Esophagus (tissue), 2 donors: ENCODE data around the gene RAD18. TPM values are rescaled to one million over a fixed set of nuclear protein-coding genes. Genes with fewer than 3 reads are reported as not detected.

Experiments used
- H3K27ac ChIP-seq, 2 donors: one replicate each; pipeline ENCODE4 v1.5.1; 2013; ENCODE audit warnings: low read depth in 2 of 2, mild to moderate bottlenecking in 2 of 2, inconsistent platforms in 1 of 2, low read length in 1 of 2, moderate library complexity in 1 of 2
- H3K27me3 ChIP-seq, 2 donors: one replicate each; pipeline ENCODE4 v1.6.1; 2013; ENCODE audit warnings: low read length in 2 of 2, control low read depth in 1 of 2, mild to moderate bottlenecking in 1 of 2; ENCODE audit not compliant: insufficient read depth in 2 of 2, control insufficient read depth in 1 of 2
- H3K36me3 ChIP-seq, 2 donors: one replicate each; pipeline ENCODE4 v1.6.1; 2013; ENCODE audit warnings: low read length in 1 of 2; ENCODE audit not compliant: control insufficient read depth in 2 of 2, insufficient read depth in 2 of 2
- H3K4me1 ChIP-seq, 2 donors: one replicate each; pipeline ENCODE4 v1.6.1; 2013; ENCODE audit warnings: low read length in 1 of 2; ENCODE audit not compliant: control insufficient read depth in 2 of 2, insufficient read depth in 2 of 2
- H3K4me3 ChIP-seq, 2 donors: one replicate each; pipeline ENCODE4 v1.5.1; 2013; ENCODE audit warnings: low read length in 2 of 2, mild to moderate bottlenecking in 2 of 2, low read depth in 1 of 2, moderate library complexity in 1 of 2
- H3K9me3 ChIP-seq, 2 donors: one replicate each; pipeline ENCODE4 v1.6.1; 2013; ENCODE audit warnings: mild to moderate bottlenecking in 2 of 2, low read depth in 1 of 2, low read length in 1 of 2, moderate library complexity in 1 of 2; ENCODE audit not compliant: control insufficient read depth in 2 of 2, insufficient read depth in 1 of 2
- WGBS, 2 donors: extraction: QIAGEN DNeasy Blood & Tissue Kit; methylation state at CpG; one replicate each; pipeline ENCODE4 v1.1.7; 2013; 5-methylcytosine and 5-hydroxymethylcytosine counted together
- polyA plus RNA-seq, 2 donors: library from polyadenylated mRNA; stranded (reverse); fragments of 200-250 nt; gene quantifications; one replicate each; pipeline ENCODE4 v1.2.3, GENCODE V29; 2013
- donor health status: healthy with polysubstance abuse.
- donor health status: Bipolar disorder and iron deficiency.

The RAD18 gene
- polyA plus RNA-seq, 2 donors = 2.4 to 2.5 TPM

DNA sequence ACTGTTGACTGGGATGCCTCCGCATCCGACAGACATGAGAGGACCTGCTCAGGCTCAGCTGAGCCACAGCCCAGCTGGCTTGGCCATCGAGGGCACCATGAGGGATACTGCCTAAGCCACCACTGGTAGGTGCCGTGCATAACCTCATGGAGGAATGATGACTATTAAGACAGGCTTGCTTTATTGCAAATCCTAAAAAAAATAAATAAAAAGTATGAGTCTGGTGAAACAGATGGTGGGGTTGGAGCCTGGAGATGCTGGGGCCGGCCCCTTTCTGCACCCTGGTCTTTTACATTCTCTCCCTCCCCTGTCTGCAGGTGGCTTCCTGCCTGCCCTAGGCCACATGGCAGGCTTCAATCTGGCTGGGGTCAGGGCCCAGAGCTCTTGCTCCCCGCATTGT lies 24.0 kb upstream of the RAD18 start:
- Histone ChIP-seq H3K4me3 (no peak overlapping the region), H3K36me3 (peaks cover 0 to 9% of the 10 kb centered on the region in 2 donors), H3K4me1 (no peaks in the 10 kb centered on the region), H3K9me3 (no peaks in the 10 kb centered on the region), H3K27ac (no peak overlapping the region), H3K27me3 (no peaks in the 10 kb centered on the region)
- WGBS, 2 donors = 67 to 79% methylated on average over 6 of the region's 6 CpGs

- Histone ChIP-seq H3K9me3 (no peaks in the 10 kb centered on the region), H3K4me1 (no peaks in the 10 kb centered on the region), H3K27ac (no peak overlapping the region), H3K27me3 (no peaks in the 10 kb centered on the region), H3K36me3 (peaks cover 0 to 9% of the 10 kb centered on the region in 2 donors), H3K4me3 (no peak overlapping the region)
- WGBS, 2 donors = 86 to 88% methylated on average over 6 of the region's 6 CpGs
Measured at GRCh38 chr3:8986741-8987140, 23.5 kb upstream of the RAD18 start.

DNA sequence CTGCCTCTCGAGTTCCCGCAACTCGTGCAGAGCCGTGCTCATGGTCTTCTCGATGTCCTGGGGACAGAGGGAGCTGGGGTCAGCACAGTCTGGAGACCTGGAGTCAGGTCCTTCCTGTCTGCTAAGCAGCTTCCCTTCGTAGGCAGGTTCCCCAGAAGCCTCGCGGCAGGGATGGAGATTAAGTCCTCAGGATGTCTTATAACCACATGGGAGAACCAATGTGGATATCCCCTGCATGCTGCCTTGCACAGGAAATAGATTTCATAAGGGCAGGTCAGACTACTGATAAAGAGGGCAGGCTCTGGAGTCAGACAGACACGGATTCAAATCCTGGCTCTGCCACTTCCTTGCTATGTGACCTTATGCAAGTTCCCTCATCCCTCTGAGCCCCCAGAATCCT lies 22.6 kb upstream of the RAD18 start:
- H3K36me3 ChIP-seq = peaks cover 0 to 7% of the 10 kb centered on the region in 2 donors
- H3K9me3 ChIP-seq = no peaks in the 10 kb centered on the region
- H3K4me1 ChIP-seq = no peaks in the 10 kb centered on the region
- WGBS, 2 donors = 82 to 87% methylated on average over 9 of the region's 9 CpGs
- H3K4me3 ChIP-seq = no peak overlapping the region
- no peaks in the 10 kb centered on the region for H3K27me3 ChIP-seq
- H3K27ac ChIP-seq = no peak overlapping the region

DNA sequence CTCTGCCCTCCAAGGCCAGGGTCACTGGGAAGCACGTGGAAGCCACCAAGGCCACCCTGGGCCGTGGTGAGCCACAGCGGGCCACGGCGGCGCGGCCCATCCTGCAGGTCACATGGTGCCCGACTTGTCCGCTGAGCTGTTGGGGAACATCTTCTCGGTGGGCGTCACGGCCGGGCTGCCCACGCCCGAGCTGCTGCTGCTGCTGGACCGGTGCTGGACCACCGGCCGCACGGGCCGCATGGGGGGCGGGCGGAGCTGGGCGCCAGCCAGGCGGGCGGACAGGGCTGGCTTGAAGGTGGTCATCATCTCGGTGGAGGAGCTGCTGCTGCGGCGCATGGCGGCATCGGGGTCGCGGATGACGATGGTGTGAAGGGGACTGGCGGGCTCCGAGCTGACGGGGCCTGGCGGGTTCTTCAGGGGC lies 22.1 kb upstream of the RAD18 start:
- no peaks in the 10 kb centered on the region for H3K9me3 ChIP-seq
- no peaks in the 10 kb centered on the region for H3K4me1 ChIP-seq
- peaks cover 0 to 6% of the 10 kb centered on the region in 2 donors for H3K36me3 ChIP-seq
- no peak overlapping the region for H3K27ac ChIP-seq
- H3K4me3 ChIP-seq = no peak overlapping the region
- H3K27me3 ChIP-seq = no peaks in the 10 kb centered on the region
- 96 to 97% methylated on average over 22 to 37 of the region's 37 CpGs for WGBS, 2 donors

GRCh38 chr3:8984526-8984925 lies 21.3 kb upstream of the RAD18 start:
- Histone ChIP-seq H3K4me1 (no peaks in the 10 kb centered on the region), H3K9me3 (no peaks in the 10 kb centered on the region), H3K27ac (no peak overlapping the region), H3K27me3 (no peaks in the 10 kb centered on the region), H3K4me3 (no peak overlapping the region), H3K36me3 (peaks cover 0 to 3% of the 10 kb centered on the region in 2 donors)
- 79 to 88% methylated on average over 7 of the region's 7 CpGs for WGBS, 2 donors

DNA sequence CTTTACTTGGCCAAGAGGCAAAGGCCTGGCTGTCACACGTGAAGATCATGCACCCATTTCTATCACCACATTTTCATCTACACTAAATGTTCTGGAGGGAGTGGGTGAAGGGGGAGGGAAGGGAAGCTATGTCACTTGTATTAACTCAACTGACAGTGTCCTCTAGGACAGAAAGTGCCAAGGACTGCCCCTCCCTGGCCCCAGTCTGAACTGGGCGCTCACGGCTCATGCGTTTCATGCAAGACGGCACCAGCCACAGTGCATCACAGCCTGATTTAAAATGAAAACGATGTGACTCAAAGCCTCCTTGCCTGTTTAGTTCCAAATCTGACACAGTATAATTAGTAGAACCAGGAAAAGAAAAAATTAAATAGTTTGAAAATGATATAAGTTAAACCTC lies 20.8 kb upstream of the RAD18 start:
- H3K4me1 ChIP-seq = no peaks in the 10 kb centered on the region
- no peak overlapping the region for H3K4me3 ChIP-seq
- H3K27me3 ChIP-seq = no peaks in the 10 kb centered on the region
- H3K9me3 ChIP-seq = no peaks in the 10 kb centered on the region
- H3K36me3 ChIP-seq = peaks cover 0 to 3% of the 10 kb centered on the region in 2 donors
- no peak overlapping the region for H3K27ac ChIP-seq
- 81 to 84% methylated on average over 6 of the region's 6 CpGs for WGBS, 2 donors

GRCh38 chr3:8983591-8983990 lies 20.3 kb upstream of the RAD18 start:
- H3K4me3 ChIP-seq = no peak overlapping the region
- WGBS, 2 donors = 91% methylated on average over 5 of the region's 5 CpGs
- peaks cover 0 to 3% of the 10 kb centered on the region in 2 donors for H3K36me3 ChIP-seq
- H3K27me3 ChIP-seq = no peaks in the 10 kb centered on the region
- no peak overlapping the region for H3K27ac ChIP-seq
- no peaks in the 10 kb centered on the region for H3K4me1 ChIP-seq
- H3K9me3 ChIP-seq = no peaks in the 10 kb centered on the region

- peaks cover 0 to 3% of the 10 kb centered on the region in 2 donors for H3K36me3 ChIP-seq
- 78 to 82% methylated on average over 1 of the region's 1 CpG for WGBS, 2 donors
- no peaks in the 10 kb centered on the region for H3K27me3 ChIP-seq
- H3K27ac ChIP-seq = no peak overlapping the region
- H3K4me3 ChIP-seq = no peak overlapping the region
- no peaks in the 10 kb centered on the region for H3K9me3 ChIP-seq
- no peaks in the 10 kb centered on the region for H3K4me1 ChIP-seq
Measured at GRCh38 chr3:8983026-8983425, 19.8 kb upstream of the RAD18 start.

DNA sequence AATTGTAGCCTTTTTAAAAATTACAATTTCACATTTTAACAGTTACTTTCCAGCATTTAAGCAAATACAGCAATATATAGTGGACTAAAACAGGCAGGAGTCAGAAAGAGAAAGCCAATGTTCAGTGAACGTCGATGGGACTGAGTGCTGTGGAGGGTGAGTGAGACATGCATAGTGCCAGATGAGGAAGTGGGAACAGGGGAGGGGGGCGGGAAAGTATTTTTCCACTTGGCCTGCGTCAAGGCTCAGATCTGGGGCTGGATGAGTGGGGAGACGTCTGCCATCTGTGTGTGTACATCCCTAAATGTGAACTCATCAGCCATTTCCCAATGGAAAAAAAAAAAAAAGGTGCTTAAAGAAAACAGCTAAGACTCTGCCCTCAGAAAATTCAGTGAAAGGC lies 19.2 kb upstream of the RAD18 start:
- H3K27me3 ChIP-seq = no peaks in the 10 kb centered on the region
- H3K4me1 ChIP-seq = no peaks in the 10 kb centered on the region
- WGBS, 2 donors = 48 to 49% methylated on average over 5 of the region's 5 CpGs
- no peak overlapping the region for H3K4me3 ChIP-seq
- peaks cover 0 to 3% of the 10 kb centered on the region in 2 donors for H3K36me3 ChIP-seq
- H3K27ac ChIP-seq = no peak overlapping the region
- H3K9me3 ChIP-seq = no peaks in the 10 kb centered on the region

DNA sequence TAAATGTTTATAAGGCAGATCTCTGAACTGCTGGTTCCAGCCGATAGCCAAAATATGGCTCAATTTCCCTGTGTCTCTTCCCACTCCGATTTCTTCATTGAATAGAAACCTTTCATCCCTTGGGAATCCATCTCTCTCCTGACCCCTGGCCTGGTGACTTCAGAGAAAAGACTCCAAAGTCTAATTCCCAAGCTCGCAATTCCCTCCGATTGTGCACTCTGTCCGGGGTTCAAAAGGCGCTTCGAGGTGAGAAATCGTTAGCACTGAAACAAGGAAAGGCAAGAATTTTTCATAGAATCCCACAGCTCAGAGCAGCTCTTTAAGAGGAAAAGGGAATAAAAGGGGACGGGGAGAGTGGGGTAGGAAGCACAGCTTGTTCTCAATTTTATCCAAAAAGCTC lies 18.4 kb upstream of the RAD18 start:
- Histone ChIP-seq H3K27me3 (no peaks in the 10 kb centered on the region), H3K27ac (no peak overlapping the region), H3K36me3 (peaks cover 0 to 3% of the 10 kb centered on the region in 2 donors), H3K9me3 (no peaks in the 10 kb centered on the region), H3K4me1 (no peaks in the 10 kb centered on the region), H3K4me3 (no peak overlapping the region)
- 79 to 89% methylated on average over 9 of the region's 9 CpGs for WGBS, 2 donors
